HepG2 (cell line): ENCODE results near the gene C11orf21. TPM values are rescaled to one million over a fixed set of nuclear protein-coding genes. Genes with fewer than 3 reads are reported as not detected.

ENCODE experiments used
- ATAC-seq: fragments of 200-7000 bp; cut with Tn5 transposase; 3 replicates; pipeline ENCODE4 v1.9.1; 2020; ENCODE audit warnings: mild to moderate bottlenecking, moderate library complexity
- BruUV-seq: library from RNA; stranded (reverse); fragments of 400-500 nt; replicated peaks from 2 replicates; lab custom pipeline; 2021; lab: Mats Ljungman, UMichigan
- CTCF ChIA-PET: fragments of 300-600 bp; formaldehyde crosslinking; extraction: SDS; loops from one replicate; lab custom pipeline; 2021; ENCODE audit warnings: low total read pairs, inconsistent platforms, low intra/inter-chr PET ratio; lab: Yijun Ruan, JAX
- POLR2A ChIA-PET: fragments of 350-600 bp; sonication (Branson Sonifier 250); formaldehyde crosslinking; loops from one replicate; lab custom pipeline; 2020; ENCODE audit warnings: antibody characterized with exemption, inconsistent platforms; lab: Yijun Ruan, JAX
- DNase-seq: peaks from one replicate; pipeline ENCODE4 v3.0.0-alpha.2; 2015; ENCODE audit warnings: low spot score
- FAIRE-seq: peaks from 3 replicates; lab custom pipeline; 2011; peaks lifted over from hg19 to GRCh38; lab: Jason Lieb, UNC
- H2AFZ ChIP-seq: one replicate; pipeline ENCODE4 v1.6.1; 2011; ENCODE audit warnings: low read length, inconsistent platforms
- H3K27ac ChIP-seq: fragments of 300-600 bp; 3 replicates; pipeline ENCODE4 v1.8.0; 2011; ENCODE audit warnings: mixed run types, mild to moderate bottlenecking, mixed read lengths, low read length, inconsistent platforms; ENCODE audit not compliant: insufficient read depth; ENCODE audit errors: extremely low read length
- H3K27me3 ChIP-seq, 2 experiments: fragments of 200-600 bp in 1 of 2; 2 replicates in 1 of 2; 3 replicates in 1 of 2; pipeline versions ENCODE4 v1.6.0 to v1.8.0; 2011; ENCODE audit warnings: low read length in 2 of 2, mild to moderate bottlenecking in 2 of 2, moderate library complexity in 2 of 2, inconsistent platforms in 1 of 2; ENCODE audit not compliant: insufficient read depth in 2 of 2, control insufficient read depth in 1 of 2
- H3K36me3 ChIP-seq, 2 experiments: fragments of 200-600 bp in 1 of 2; replicated peaks in 1 of 2; 2 replicates in 1 of 2; 3 replicates in 1 of 2; pipeline versions ENCODE4 v1.5.1 to v1.8.0; 2011; ENCODE audit warnings: low read length in 2 of 2, inconsistent platforms in 1 of 2; ENCODE audit not compliant: insufficient read depth in 2 of 2, control insufficient read depth in 1 of 2
- H3K4me1 ChIP-seq: 2 replicates; pipeline ENCODE4 v1.5.1; 2012; ENCODE audit warnings: low read length, inconsistent platforms; ENCODE audit not compliant: insufficient read depth
- H3K4me2 ChIP-seq: 2 replicates; pipeline ENCODE4 v1.6.0; 2011; ENCODE audit warnings: low read depth, low read length, inconsistent platforms
- H3K4me3 ChIP-seq, 3 experiments: fragments of 200-600 bp in 1 of 3; sonication (generic), shearing (Covaris generic) in 1 of 3; replicated peaks in 1 of 3; 2 replicates each; pipeline ENCODE4 v1.5.1; 2011 to 2016; ENCODE audit warnings: low read length in 3 of 3, inconsistent platforms in 2 of 3, low read depth in 2 of 3, mild to moderate bottlenecking in 2 of 3, control low read depth in 1 of 3, mixed read lengths in 1 of 3; ENCODE audit not compliant: insufficient read depth in 1 of 3
- H3K79me2 ChIP-seq: one replicate; pipeline ENCODE4 v1.6.1; 2011; ENCODE audit warnings: low read length, inconsistent platforms; ENCODE audit not compliant: insufficient read depth
- H3K9ac ChIP-seq: 2 replicates; pipeline ENCODE4 v1.6.0; 2011; ENCODE audit warnings: mild to moderate bottlenecking, low read depth, low read length, inconsistent platforms; ENCODE audit not compliant: insufficient read depth
- H3K9me3 ChIP-seq: 2 replicates; pipeline ENCODE4 v1.5.1; 2012; ENCODE audit warnings: mild to moderate bottlenecking, low read length
- H4K20me1 ChIP-seq: 2 replicates; pipeline ENCODE4 v1.6.0; 2011; ENCODE audit warnings: inconsistent platforms, mild to moderate bottlenecking, low read length, moderate library complexity; ENCODE audit not compliant: insufficient read depth
- CTCF ChIP-seq: sonication (generic); formaldehyde crosslinking; IDR thresholded peaks from 2 replicates; pipeline ENCODE4 v1.5.0; 2020; ENCODE audit warnings: mild to moderate bottlenecking, missing genetic modification reagents, moderate library complexity
- DNMT1 ChIP-seq: sonication (generic); formaldehyde crosslinking; IDR thresholded peaks from 2 replicates; pipeline ENCODE4 v1.5.1; 2020; ENCODE audit warnings: mild to moderate bottlenecking, missing genetic modification reagents
- GABPB1 ChIP-seq: IDR thresholded peaks from 2 replicates; pipeline ENCODE4 v1.6.1; 2016; ENCODE audit warnings: mild to moderate bottlenecking, missing genetic modification reagents, moderate library complexity, missing compliant biosample characterization
- GATAD2A ChIP-seq: IDR thresholded peaks from 2 replicates; pipeline ENCODE4 v1.6.1; 2016
- HNRNPLL ChIP-seq: fragments of 200-400 bp; formaldehyde crosslinking; IDR thresholded peaks from 2 replicates; pipeline ENCODE4 v1.6.1; 2017; ENCODE audit warnings: mild to moderate bottlenecking, low read depth, low read length; ENCODE audit not compliant: poor library complexity, severe bottlenecking
- KDM2A ChIP-seq: sonication (generic); formaldehyde crosslinking; IDR thresholded peaks from 2 replicates; pipeline ENCODE4 v1.4.0; 2020; ENCODE audit warnings: low read depth, missing genetic modification reagents, borderline replicate concordance
- PCBP1 ChIP-seq: fragments of 200-400 bp; formaldehyde crosslinking; IDR thresholded peaks from 2 replicates; pipeline ENCODE4 v1.6.1; 2017; ENCODE audit warnings: mild to moderate bottlenecking, low read depth, low read length, borderline replicate concordance
- RAD21 ChIP-seq: fragments of 450-650 bp; formaldehyde crosslinking; IDR thresholded peaks from 2 replicates; pipeline ENCODE4 v1.5.0; 2020; ENCODE audit warnings: mild to moderate bottlenecking
- RXRA ChIP-seq: sonication (generic); formaldehyde crosslinking; IDR thresholded peaks from 2 replicates; pipeline ENCODE4 v1.5.1; 2020; ENCODE audit warnings: missing genetic modification reagents
- SALL1 ChIP-seq: sonication (generic); formaldehyde crosslinking; IDR thresholded peaks from 2 replicates; pipeline ENCODE4 v1.8.0; 2022; ENCODE audit warnings: mild to moderate bottlenecking, missing genetic modification reagents
- STAG1 ChIP-seq: sonication (generic); formaldehyde crosslinking; IDR thresholded peaks from 2 replicates; pipeline ENCODE4 v1.4.0; 2020; ENCODE audit warnings: missing genetic modification reagents
- TERF1 ChIP-seq: sonication (generic); formaldehyde crosslinking; IDR thresholded peaks from 2 replicates; pipeline ENCODE4 v1.8.0; 2022; ENCODE audit warnings: mild to moderate bottlenecking, missing genetic modification reagents, moderate library complexity
- TP53 ChIP-seq: sonication (generic); formaldehyde crosslinking; conservative IDR thresholded peaks from 2 replicates; pipeline ENCODE4 v1.4.0; 2020; ENCODE audit warnings: missing genetic modification reagents
- XRCC5 ChIP-seq: fragments of 200-400 bp; formaldehyde crosslinking; optimal IDR thresholded peaks from 2 replicates; pipeline ENCODE3; 2017; ENCODE audit warnings: mild to moderate bottlenecking, low read length
- ZFP91 ChIP-seq: sonication (generic); formaldehyde crosslinking; IDR thresholded peaks from 2 replicates; pipeline ENCODE4 v1.9.0; 2022; ENCODE audit warnings: missing genetic modification reagents, mild to moderate bottlenecking, borderline replicate concordance
- ZNF101 ChIP-seq: sonication (generic); formaldehyde crosslinking; IDR thresholded peaks from 2 replicates; pipeline ENCODE4 v1.4.0; 2020; ENCODE audit warnings: mild to moderate bottlenecking, low read depth, missing genetic modification reagents, borderline replicate concordance
- WGBS: methylation state at CpG from one replicate; pipeline ENCODE4 v1.1.6; 2017; ENCODE audit warnings: low lambda C conversion rate; 5-methylcytosine and 5-hydroxymethylcytosine counted together
- in situ Hi-C: cut with HindIII; loops from 2 replicates; pipeline ENCODE4 v1.10.0; 2017; ENCODE audit warnings: low pct_unique_long_range_greater_than_20kb; ENCODE audit not compliant: extremely low pct_ligation_motif_present
- intact Hi-C: fragments of 100-400 bp; cut with micrococcal nuclease; formaldehyde crosslinking; loops from one replicate; pipeline ENCODE4 v1.10.0; 2022; ENCODE audit not compliant: unreplicated experiment
- polyA plus RNA-seq, 8 experiments: library from polyadenylated mRNA; depleted of rRNA in 3 of 8; stranded (reverse) in 7 of 8; unstranded in 1 of 8; fragments of >200 nt; fragmentation: Illumina TruSeq in 4 of 8; extraction: Trizol in 4 of 8; gene quantifications; 2 replicates each; pipeline versions ENCODE4 v1.2.1 to v1.2.3, GENCODE V29; 2011 to 2016; ENCODE audit warnings: low read depth in 4 of 8, missing spikeins in 1 of 8, mixed read lengths in 1 of 8; ENCODE audit not compliant: insufficient read depth in 1 of 8
- total RNA-seq, 5 experiments: library from RNA; depleted of rRNA; stranded (reverse); fragments of >200 nt; fragmentation: Illumina TruSeq; extraction: Trizol; gene quantifications; 2 replicates each; pipeline ENCODE4 v1.2.3, GENCODE V29; 2016; ENCODE audit warnings: low read depth in 1 of 5

The C11orf21 gene
- total and polyA plus RNA-seq, 2 of the 13 experiments (the other 11 are each of a cell fraction or from before 2014, with no cell fraction given): 0.08 TPM; not detected in 1

- peaks cover 24% of the 10 kb centered on the region for H3K4me1 ChIP-seq
- in situ Hi-C loops: no loop called here
- peak; percentile 40 for DNase-seq
- no peak overlapping the region for H2AFZ ChIP-seq
- no peak for FAIRE-seq
- H3K4me2 ChIP-seq: no peak overlapping the region
- no peaks in the 10 kb centered on the region for H3K9me3 ChIP-seq
- H4K20me1 ChIP-seq: no peaks in the 10 kb centered on the region
- WGBS: 0% methylated on average over 3 of the region's 10 CpGs
- no peak overlapping the region for H3K27ac ChIP-seq
- H3K9ac ChIP-seq: no peak overlapping the region
- no TSS peak for BruUV-seq
- ATAC-seq: peak; percentile 83
- H3K79me2 ChIP-seq: no peaks in the 10 kb centered on the region
- peaks cover 2 to 8% of the 10 kb centered on the region in 2 experiments; a peak in 3 of 5 replicates for H3K27me3 ChIP-seq
- POLR2A ChIA-PET: interaction anchor here (0.9 to 2.0 kb wide), 3 partner anchors 95 to 115 kb away, joined by 3 to 8 read pairs (median 3); partner anchors contain the start of gene TSSC4
- H3K4me3 ChIP-seq: no peak overlapping the region
- no peaks in the 10 kb centered on the region for H3K36me3 ChIP-seq
- CTCF ChIA-PET: interaction anchor here (0.9 to 5.7 kb wide), 5 partner anchors 95 to 118 kb away, joined by 3 to 87 read pairs (median 4); partner anchors contain the start of gene TSSC4
- intact Hi-C loops: no loop called here
- TF ChIP-seq ZNF101 (CRISPR knock-in tag) (no peak), CTCF (peak; percentile 93), TERF1 (CRISPR knock-in tag) (no peak), RAD21 (peak; percentile 93), KDM2A (peak; percentile 64; the same call in 1 of the 2 replicates), TP53 (CRISPR knock-in tag) (no peak), GATAD2A (no peak), SALL1 (peak; percentile 35; the same call in 1 of the 2 replicates), GABPB1 (CRISPR knock-in tag) (peak; percentile 57; the same call in 1 of the 2 replicates), HNRNPLL (peak; percentile 33), RXRA (peak; percentile 15; the same call in 1 of the 2 replicates), STAG1 (CRISPR knock-in tag) (peak; percentile 92), XRCC5 (peak; percentile 51), ZFP91 (CRISPR knock-in tag) (no peak), DNMT1 (CRISPR knock-in tag) (no peak), PCBP1 (peak; percentile 41; the same call in 1 of the 2 replicates)
Measured at GRCh38 chr11:2305140-2305778, 3.5 kb upstream of the C11orf21 start.
